ENCODE measurements around the gene EEF1AKMT2. TPM values are rescaled to one million over a fixed set of nuclear protein-coding genes. Genes with fewer than 3 reads are reported as not detected.

The EEF1AKMT2 gene
- total RNA-seq, 1 experiment from 2014 or later, result 18.4 TPM

- ChIA-PET POLR2A (ENCODE audit: unreplicated experiment) (no interaction called here), CTCF (no interaction called here)
- Histone ChIP-seq H3K4me3 (no peak overlapping the region), H3K4me1 (replicated peaks; ENCODE audit: insufficient read depth) (no peaks in the 10 kb centered on the region), H3K79me2 (ENCODE audit: low read depth) (no peaks in the 10 kb centered on the region), H2AFZ (no peak overlapping the region), H3K9me3 (ENCODE audit: insufficient read depth, low read depth) (no peaks in the 10 kb centered on the region), H3K4me2 (no peak overlapping the region), H3F3A (ENCODE audit: insufficient read depth, low read depth) (no peaks in the 10 kb centered on the region), H3K36me3 (ENCODE audit: low read depth) (no peaks in the 10 kb centered on the region), H3K27ac (no peak overlapping the region), H3K27me3 (ENCODE audit: insufficient read depth, low read depth) (no peaks in the 10 kb centered on the region), H4K20me1 (ENCODE audit: insufficient read depth) (no peaks in the 10 kb centered on the region), H3K9me2 (ENCODE audit: insufficient read depth) (no peaks in the 10 kb centered on the region)
- intact Hi-C loops (cut with micrococcal nuclease; ENCODE audit: unreplicated experiment), result no loop called here
- no TSS peak for BruUV-seq (replicated peaks)
- TF ChIP-seq CTCF (conservative IDR thresholded peaks at IDR 0.05), result no peak
- TF ChIP-seq EZH2 (IDR thresholded peaks at IDR 0.05; ENCODE audit: low read depth), result no peak
- no peak for DNase-seq
These were observed 81.3 kb downstream of the EEF1AKMT2 start for GRCh38 chr10:124710266-124710881.

GRCh38 chr10:124709861-124710260 is 81.8 kb downstream of the EEF1AKMT2 start:
- Histone ChIP-seq H4K20me1 (ENCODE audit: insufficient read depth) (no peaks in the 10 kb centered on the region), H3K4me1 (replicated peaks; ENCODE audit: insufficient read depth) (no peaks in the 10 kb centered on the region), H3K4me2 (no peak overlapping the region), H2AFZ (no peak overlapping the region), H3K36me3 (ENCODE audit: low read depth) (no peaks in the 10 kb centered on the region), H3F3A (ENCODE audit: insufficient read depth, low read depth) (no peaks in the 10 kb centered on the region), H3K4me3 (no peak overlapping the region), H3K27me3 (ENCODE audit: insufficient read depth, low read depth) (no peaks in the 10 kb centered on the region), H3K27ac (no peak overlapping the region), H3K9me2 (ENCODE audit: insufficient read depth) (no peaks in the 10 kb centered on the region), H3K79me2 (ENCODE audit: low read depth) (no peaks in the 10 kb centered on the region), H3K9me3 (ENCODE audit: insufficient read depth, low read depth) (no peaks in the 10 kb centered on the region)
- intact Hi-C loops (cut with micrococcal nuclease; ENCODE audit: unreplicated experiment), result no loop called here
- ChIA-PET CTCF (no interaction called here), POLR2A (ENCODE audit: unreplicated experiment) (no interaction called here)
- DNase-seq, result no peak
- TF ChIP-seq CTCF (conservative IDR thresholded peaks at IDR 0.05) (no peak), EZH2 (IDR thresholded peaks at IDR 0.05; ENCODE audit: low read depth) (no peak)
- BruUV-seq (replicated peaks), result no TSS peak

- ChIA-PET CTCF (no interaction called here), POLR2A (ENCODE audit: unreplicated experiment) (interaction anchor here (0.7 kb wide), 1 partner anchor 13 kb away, joined by 4 read pairs; no protein-coding TSS in a partner anchor)
- Histone ChIP-seq H2AFZ (no peak overlapping the region), H3K4me1 (replicated peaks; ENCODE audit: insufficient read depth) (no peaks in the 10 kb centered on the region), H3K36me3 (ENCODE audit: low read depth) (no peaks in the 10 kb centered on the region), H3K27ac (no peak overlapping the region), H3K4me2 (no peak overlapping the region), H3K9me2 (ENCODE audit: insufficient read depth) (no peaks in the 10 kb centered on the region), H3K9me3 (ENCODE audit: insufficient read depth, low read depth) (no peaks in the 10 kb centered on the region), H3K4me3 (no peak overlapping the region), H3K27me3 (ENCODE audit: insufficient read depth, low read depth) (no peaks in the 10 kb centered on the region), H4K20me1 (ENCODE audit: insufficient read depth) (no peaks in the 10 kb centered on the region), H3F3A (ENCODE audit: insufficient read depth, low read depth) (no peaks in the 10 kb centered on the region), H3K79me2 (ENCODE audit: low read depth) (no peaks in the 10 kb centered on the region)
- intact Hi-C loops (cut with micrococcal nuclease; ENCODE audit: unreplicated experiment), result no loop called here
- BruUV-seq (replicated peaks), result no TSS peak
- TF ChIP-seq EZH2 (IDR thresholded peaks at IDR 0.05; ENCODE audit: low read depth), result no peak
- DNase-seq, result no peak
These were observed 82.7 kb downstream of the EEF1AKMT2 start for GRCh38 chr10:124708922-124709520.

All from PC-9 (cell line).